Caco-2 (cell line): Measurements from ENCODE around the gene SELENOO. TPM values are rescaled to one million over a fixed set of nuclear protein-coding genes. Genes with fewer than 3 reads are reported as not detected.

Source experiments
- BruUV-seq: library from RNA; stranded (reverse); fragments of 400-500 nt; replicated peaks from 2 replicates; lab custom pipeline; 2021; lab: Mats Ljungman, UMichigan
- CTCF ChIA-PET: fragments of 300-600 bp; sonication (Branson Sonifier 250); formaldehyde crosslinking; loops from one replicate; lab custom pipeline; 2022; ENCODE audit warnings: antibody characterized with exemption; lab: Charles Lee
- POLR2A ChIA-PET: fragments of 300-600 bp; sonication (Branson Sonifier 250); formaldehyde crosslinking; loops from one replicate; lab custom pipeline; 2022; ENCODE audit warnings: antibody characterized with exemption; lab: Charles Lee
- DNase-seq, 2 experiments: peaks; one replicate each; pipeline versions ENCODE4 v3.0.0 to v3.0.0-alpha.2; 2020 to 2022
- H3K27me3 ChIP-seq: replicated peaks from 2 replicates; pipeline ENCODE4 v1.6.0; 2011; ENCODE audit warnings: low read length; ENCODE audit not compliant: control insufficient read depth, insufficient read depth
- H3K36me3 ChIP-seq: 2 replicates; pipeline ENCODE4 v1.5.1; 2011; ENCODE audit warnings: low read length; ENCODE audit not compliant: control insufficient read depth, insufficient read depth
- H3K4me1 ChIP-seq: fragments of 250-450 bp; sonication (Bioruptor Pico); 2 replicates; pipeline ENCODE4 v1.5.1; 2020; ENCODE audit warnings: mild to moderate bottlenecking
- H3K4me3 ChIP-seq: 2 replicates; pipeline ENCODE4 v1.5.1; 2011; ENCODE audit warnings: low read depth, mild to moderate bottlenecking, control low read depth, low read length
- H3K9me3 ChIP-seq: fragments of 250-450 bp; sonication (Bioruptor Pico); 2 replicates; pipeline ENCODE4 v1.5.1; 2020; ENCODE audit warnings: mild to moderate bottlenecking, moderate library complexity
- H3K27ac Mint-ChIP-seq: one replicate; pipeline ENCODE4 v1.8.0; 2022; ENCODE audit warnings: mixed read lengths; ENCODE audit not compliant: unreplicated experiment
- H3K27me3 Mint-ChIP-seq: one replicate; pipeline ENCODE4 v1.8.0; 2022; ENCODE audit warnings: mixed read lengths; ENCODE audit not compliant: insufficient read depth, unreplicated experiment
- H3K36me3 Mint-ChIP-seq: one replicate; pipeline ENCODE4 v1.8.0; 2022; ENCODE audit warnings: mild to moderate bottlenecking, mixed read lengths; ENCODE audit not compliant: insufficient read depth, unreplicated experiment
- H3K4me1 Mint-ChIP-seq: one replicate; pipeline ENCODE4 v1.8.0; 2022; ENCODE audit warnings: low read depth, mixed read lengths; ENCODE audit not compliant: unreplicated experiment
- H3K4me3 Mint-ChIP-seq: one replicate; pipeline ENCODE4 v1.8.0; 2022; ENCODE audit warnings: mild to moderate bottlenecking, moderate library complexity, mixed read lengths; ENCODE audit not compliant: unreplicated experiment
- H3K9me3 Mint-ChIP-seq: one replicate; pipeline ENCODE4 v1.8.0; 2022; ENCODE audit warnings: mixed read lengths; ENCODE audit not compliant: unreplicated experiment
- CTCF ChIP-seq, 2 experiments: fragments of 200-600 bp in 1 of 2; IDR thresholded peaks; 1 replicate in 1 of 2; 2 replicates in 1 of 2; pipeline versions ENCODE4 v1.5.1 to v1.8.0; 2011 to 2022; ENCODE audit warnings: antibody characterized with exemption in 1 of 2, control low read depth in 1 of 2, inconsistent platforms in 1 of 2, low read depth in 1 of 2, low read length in 1 of 2, mild to moderate bottlenecking in 1 of 2, moderate library complexity in 1 of 2; ENCODE audit not compliant: insufficient read depth in 1 of 2, severe bottlenecking in 1 of 2, unreplicated experiment in 1 of 2
- intact Hi-C: fragments of 100-400 bp; cut with micrococcal nuclease; formaldehyde crosslinking; loops from one replicate; pipeline ENCODE4 v1.10.0; 2022; ENCODE audit not compliant: unreplicated experiment
- total RNA-seq: library from RNA; stranded (reverse); gene quantifications from 2 replicates; pipeline ENCODE4 v1.2.3, GENCODE V29; 2022

Gene SELENOO
- total RNA-seq, 1 experiment from 2014 or later: 29.3 TPM

- Mint-ChIP-seq H3K4me1 (peaks cover 6% of the 10 kb centered on the region), H3K9me3 (no peaks in the 10 kb centered on the region), H3K36me3 (no peaks in the 10 kb centered on the region), H3K27ac (peak overlapping the region; percentile 64), H3K4me3 (peak overlapping the region; percentile 78), H3K27me3 (peaks cover 11% of the 10 kb centered on the region)
- no peak for TF ChIP-seq CTCF (IDR thresholded peaks at IDR 0.05; ENCODE audit: insufficient read depth in 1 of 2, low read depth in 1 of 2, low read length in 1 of 2, severe bottlenecking in 1 of 2, unreplicated experiment in 1 of 2)
- Histone ChIP-seq H3K36me3 (no peaks in the 10 kb centered on the region), H3K4me1 (peaks cover 11% of the 10 kb centered on the region; the same call in 1 of the 2 replicates), H3K4me3 (no peak overlapping the region), H3K27me3 (no peaks in the 10 kb centered on the region), H3K9me3 (no peaks in the 10 kb centered on the region)
- DNase-seq: no peak
- BruUV-seq: no TSS peak
- POLR2A ChIA-PET: no interaction called here
- intact Hi-C loops: no loop called here
- CTCF ChIA-PET: no interaction called here
These were observed 29.4 kb upstream of the SELENOO start for GRCh38 chr22:50171319-50171964.

- POLR2A ChIA-PET: no interaction called here
- Mint-ChIP-seq H3K27me3 (peaks cover 11% of the 10 kb centered on the region), H3K4me1 (peaks cover 6% of the 10 kb centered on the region), H3K4me3 (peak overlapping the region; percentile 23), H3K9me3 (no peaks in the 10 kb centered on the region), H3K36me3 (no peaks in the 10 kb centered on the region), H3K27ac (no peak overlapping the region)
- CTCF ChIA-PET: interaction anchor here (0.6 kb wide), 1 partner anchor 384 kb away, joined by 3 read pairs; no protein-coding TSS in a partner anchor
- intact Hi-C loops: no loop called here
- DNase-seq: no peak
- Histone ChIP-seq H3K27me3 (no peaks in the 10 kb centered on the region), H3K4me3 (no peak overlapping the region), H3K36me3 (no peaks in the 10 kb centered on the region), H3K4me1 (peaks cover 11% of the 10 kb centered on the region; the same call in 1 of the 2 replicates), H3K9me3 (no peaks in the 10 kb centered on the region)
- no peak for TF ChIP-seq CTCF (IDR thresholded peaks at IDR 0.05; ENCODE audit: insufficient read depth in 1 of 2, low read depth in 1 of 2, low read length in 1 of 2, severe bottlenecking in 1 of 2, unreplicated experiment in 1 of 2)
- BruUV-seq: no TSS peak
These were observed 28.8 kb upstream of the SELENOO start for GRCh38 chr22:50171965-50172421.

GRCh38 chr22:50173311-50173982 lies 27.4 kb upstream of the SELENOO start:
- no TSS peak for BruUV-seq
- peaks cover 7% of the 10 kb centered on the region for H3K27me3 Mint-ChIP-seq
- H3K4me1 Mint-ChIP-seq: no peaks in the 10 kb centered on the region
- POLR2A ChIA-PET: no interaction called here
- no peak overlapping the region for H3K4me3 ChIP-seq
- no peak overlapping the region for H3K4me3 Mint-ChIP-seq
- TF ChIP-seq CTCF (IDR thresholded peaks at IDR 0.05; ENCODE audit: insufficient read depth in 1 of 2, low read depth in 1 of 2, low read length in 1 of 2, severe bottlenecking in 1 of 2, unreplicated experiment in 1 of 2): no peak
- DNase-seq: no peak
- no peaks in the 10 kb centered on the region for H3K9me3 ChIP-seq
- no peaks in the 10 kb centered on the region for H3K36me3 ChIP-seq
- intact Hi-C loops: no loop called here
- CTCF ChIA-PET: no interaction called here
- H3K9me3 Mint-ChIP-seq: no peaks in the 10 kb centered on the region
- peaks cover 11% of the 10 kb centered on the region; the same call in 1 of the 2 replicates for H3K4me1 ChIP-seq
- H3K36me3 Mint-ChIP-seq: no peaks in the 10 kb centered on the region
- no peaks in the 10 kb centered on the region for H3K27me3 ChIP-seq
- no peak overlapping the region for H3K27ac Mint-ChIP-seq
